Thyroid gland (tissue), 4 donors: ENCODE measurements around the gene PRELP.

Experiments used
- POLR2A ChIP-seq, 2 donors: fragments of 450-650 bp; IDR thresholded peaks; one replicate each; pipeline ENCODE4 v1.6.1; 2017; ENCODE audit warnings: antibody characterized with exemption in 2 of 2, mild to moderate bottlenecking in 2 of 2, moderate library complexity in 1 of 2
- TF ChIP-seq, protein P1 (sequence below), 6 experiments: fragments of 200-600 bp in 3 of 6; fragments of 450-650 bp in 3 of 6; sonication (generic) in 3 of 6; IDR thresholded peaks; one replicate each; pipeline ENCODE4 v1.5.1; 2016 to 2019; ENCODE audit warnings: antibody characterized with exemption in 6 of 6, mild to moderate bottlenecking in 2 of 6, inconsistent platforms in 1 of 6, moderate library complexity in 1 of 6

DNA sequence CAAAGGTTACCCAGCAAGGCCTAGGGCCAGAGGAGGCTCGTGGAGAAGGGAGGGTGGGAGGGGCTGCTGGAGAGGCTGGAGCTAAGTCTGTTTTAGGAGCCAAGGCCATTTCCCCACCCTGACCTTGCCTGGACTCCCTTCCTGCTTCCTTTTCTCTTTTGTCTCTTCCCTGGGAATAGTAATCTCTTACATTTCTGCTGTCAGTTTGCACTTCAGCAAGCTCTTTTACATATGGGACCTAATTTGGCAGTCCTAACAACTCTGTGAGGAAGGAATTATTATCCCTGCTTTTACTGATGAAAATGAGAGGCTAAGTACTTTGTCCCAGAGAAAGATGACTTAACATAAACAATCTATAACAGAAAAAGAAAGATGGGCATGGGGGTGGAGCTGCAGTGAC, 32.2 kb downstream of the PRELP start:
- TF ChIP-seq, protein P1, sequence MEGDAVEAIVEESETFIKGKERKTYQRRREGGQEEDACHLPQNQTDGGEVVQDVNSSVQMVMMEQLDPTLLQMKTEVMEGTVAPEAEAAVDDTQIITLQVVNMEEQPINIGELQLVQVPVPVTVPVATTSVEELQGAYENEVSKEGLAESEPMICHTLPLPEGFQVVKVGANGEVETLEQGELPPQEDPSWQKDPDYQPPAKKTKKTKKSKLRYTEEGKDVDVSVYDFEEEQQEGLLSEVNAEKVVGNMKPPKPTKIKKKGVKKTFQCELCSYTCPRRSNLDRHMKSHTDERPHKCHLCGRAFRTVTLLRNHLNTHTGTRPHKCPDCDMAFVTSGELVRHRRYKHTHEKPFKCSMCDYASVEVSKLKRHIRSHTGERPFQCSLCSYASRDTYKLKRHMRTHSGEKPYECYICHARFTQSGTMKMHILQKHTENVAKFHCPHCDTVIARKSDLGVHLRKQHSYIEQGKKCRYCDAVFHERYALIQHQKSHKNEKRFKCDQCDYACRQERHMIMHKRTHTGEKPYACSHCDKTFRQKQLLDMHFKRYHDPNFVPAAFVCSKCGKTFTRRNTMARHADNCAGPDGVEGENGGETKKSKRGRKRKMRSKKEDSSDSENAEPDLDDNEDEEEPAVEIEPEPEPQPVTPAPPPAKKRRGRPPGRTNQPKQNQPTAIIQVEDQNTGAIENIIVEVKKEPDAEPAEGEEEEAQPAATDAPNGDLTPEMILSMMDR (IDR thresholded peaks at IDR 0.05) = no peak
- no peak for TF ChIP-seq POLR2A (IDR thresholded peaks at IDR 0.05)
